NCI-H748 (cell line): ENCODE results near the gene HERC4.

Experiments
- DNase-seq: peaks from one replicate; lab custom pipeline; 2025; ENCODE audit not compliant: unreplicated experiment; lab: John Stamatoyannopoulos, UW

Gene HERC4

GRCh38 chr10:68074775-68075549 is at the start of gene HERC4:
HERC4 (minus strand) TSS chr10:68075283; CDS start chr10:68073108, 2,175 bp downstream.
- DNase-seq: peak; percentile 89

- DNase-seq: no peak
Measured at GRCh38 chr10:68124718-68125117, 49.6 kb upstream of the HERC4 start.

GRCh38 chr10:68121852-68122251 is 46.8 kb upstream of the HERC4 start:
- DNase-seq: no peak

- no peak for DNase-seq
Measured at GRCh38 chr10:68121020-68121743, 46.1 kb upstream of the HERC4 start.

GRCh38 chr10:68118657-68119056 is 43.6 kb upstream of the HERC4 start:
- DNase-seq: no peak

- DNase-seq: no peak
Measured at GRCh38 chr10:68112837-68113236, 37.8 kb upstream of the HERC4 start.

GRCh38 chr10:68111584-68111983 is 36.5 kb upstream of the HERC4 start:
- DNase-seq: no peak

- DNase-seq: no peak
Measured at GRCh38 chr10:68110027-68110426, 34.9 kb upstream of the HERC4 start.

- no peak for DNase-seq
Measured at GRCh38 chr10:68109331-68109730, 34.2 kb upstream of the HERC4 start, which contains the start of gene MYPN. MYPN (plus strand) TSS chr10:68109488; CDS start chr10:68121439, 11,951 bp downstream.

- no peak for DNase-seq
Measured at GRCh38 chr10:68108653-68109052, 33.6 kb upstream of the HERC4 start.

GRCh38 chr10:68108051-68108450 is 33.0 kb upstream of the HERC4 start:
- DNase-seq: no peak

- no peak for DNase-seq
Measured at GRCh38 chr10:68107651-68108050, 32.6 kb upstream of the HERC4 start.

- no peak for DNase-seq
Measured at GRCh38 chr10:68106656-68107055, 31.6 kb upstream of the HERC4 start.

- no peak for DNase-seq
Measured at GRCh38 chr10:68105820-68106219, 30.7 kb upstream of the HERC4 start.

GRCh38 chr10:68103901-68104300 is 28.8 kb upstream of the HERC4 start:
- DNase-seq: no peak

- no peak for DNase-seq
Measured at GRCh38 chr10:68103261-68103878, 28.3 kb upstream of the HERC4 start.

GRCh38 chr10:68101066-68101465 is 26.0 kb upstream of the HERC4 start:
- DNase-seq: no peak

GRCh38 chr10:68099736-68100135 is 24.7 kb upstream of the HERC4 start:
- no peak for DNase-seq

- DNase-seq: no peak
Measured at GRCh38 chr10:68096913-68097516, 21.9 kb upstream of the HERC4 start.

- DNase-seq: no peak
Measured at GRCh38 chr10:68095153-68095552, 20.1 kb upstream of the HERC4 start.

GRCh38 chr10:68092512-68092911 is 17.4 kb upstream of the HERC4 start:
- DNase-seq: no peak
